ENCODE data around the gene MRPL50.

The MRPL50 gene

DNA sequence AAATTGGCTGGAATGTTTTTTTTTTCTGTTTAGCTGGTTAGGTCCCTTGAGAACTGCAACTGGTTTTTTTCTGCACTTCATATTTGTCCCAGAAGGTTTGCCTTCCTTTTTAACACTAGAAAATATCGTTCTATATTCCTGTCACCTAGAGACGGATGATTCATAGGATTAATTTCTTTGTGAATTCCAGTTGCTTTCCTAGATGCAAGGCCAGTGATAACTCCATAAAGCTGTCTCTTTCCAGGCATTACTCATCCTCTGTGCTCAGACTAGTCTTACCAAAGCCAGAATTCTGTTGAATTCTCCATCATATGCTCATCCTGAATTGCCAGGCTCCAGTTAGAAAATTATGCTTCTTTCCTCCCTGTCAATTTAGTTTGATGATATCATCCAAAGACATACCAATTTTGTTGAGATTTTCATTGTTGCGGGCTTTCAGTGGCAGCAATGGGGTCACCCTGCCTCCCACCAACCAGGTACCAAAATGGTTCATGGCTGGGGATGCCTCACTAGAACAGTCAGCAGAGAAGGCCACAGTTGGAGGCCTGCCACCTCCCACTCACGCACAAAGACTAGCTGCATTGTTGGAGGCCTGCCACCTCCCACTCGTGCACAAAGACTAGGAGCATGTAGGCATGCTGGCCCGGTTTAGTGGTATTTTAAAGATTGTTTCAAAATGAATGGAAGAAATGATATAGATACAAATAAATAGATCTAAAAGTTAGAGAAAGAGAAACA is 22.1 kb downstream of the MRPL50 start:
- Histone ChIP-seq H3K4me1 (ENCODE audit: insufficient read depth, low read length) (no peaks in the 10 kb centered on the region), H3K4me2 (ENCODE audit: insufficient read depth, low read length) (no peak overlapping the region), H3K79me2 (ENCODE audit: insufficient read depth, low read length) (no peaks in the 10 kb centered on the region), H4K20me1 (ENCODE audit: insufficient read depth, low read length) (no peaks in the 10 kb centered on the region), H3K4me3 (ENCODE audit: low read depth in 1 of 2, low read length in 2 of 2) (no peak overlapping the region), H2AFZ (ENCODE audit: low read depth, low read length) (no peak overlapping the region), H3K36me3 (ENCODE audit: insufficient read depth, low read length) (no peaks in the 10 kb centered on the region), H3K9ac (ENCODE audit: low read depth, low read length) (no peak overlapping the region), H3K27ac (ENCODE audit: low read length) (no peak overlapping the region), H3K27me3 (ENCODE audit: insufficient read depth, low read length, poor library complexity) (no peaks in the 10 kb centered on the region), H3K9me3 (ENCODE audit: insufficient read depth, low read length, severe bottlenecking) (no peaks in the 10 kb centered on the region)
- TF ChIP-seq, protein P1, sequence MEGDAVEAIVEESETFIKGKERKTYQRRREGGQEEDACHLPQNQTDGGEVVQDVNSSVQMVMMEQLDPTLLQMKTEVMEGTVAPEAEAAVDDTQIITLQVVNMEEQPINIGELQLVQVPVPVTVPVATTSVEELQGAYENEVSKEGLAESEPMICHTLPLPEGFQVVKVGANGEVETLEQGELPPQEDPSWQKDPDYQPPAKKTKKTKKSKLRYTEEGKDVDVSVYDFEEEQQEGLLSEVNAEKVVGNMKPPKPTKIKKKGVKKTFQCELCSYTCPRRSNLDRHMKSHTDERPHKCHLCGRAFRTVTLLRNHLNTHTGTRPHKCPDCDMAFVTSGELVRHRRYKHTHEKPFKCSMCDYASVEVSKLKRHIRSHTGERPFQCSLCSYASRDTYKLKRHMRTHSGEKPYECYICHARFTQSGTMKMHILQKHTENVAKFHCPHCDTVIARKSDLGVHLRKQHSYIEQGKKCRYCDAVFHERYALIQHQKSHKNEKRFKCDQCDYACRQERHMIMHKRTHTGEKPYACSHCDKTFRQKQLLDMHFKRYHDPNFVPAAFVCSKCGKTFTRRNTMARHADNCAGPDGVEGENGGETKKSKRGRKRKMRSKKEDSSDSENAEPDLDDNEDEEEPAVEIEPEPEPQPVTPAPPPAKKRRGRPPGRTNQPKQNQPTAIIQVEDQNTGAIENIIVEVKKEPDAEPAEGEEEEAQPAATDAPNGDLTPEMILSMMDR (IDR thresholded peaks at IDR 0.05; ENCODE audit: borderline replicate concordance, extremely low read depth, low read length, poor library complexity, severe bottlenecking): no peak
- ATAC-seq (ENCODE audit: insufficient read depth, low read depth): no peak
- DNase-seq: no peak

DNA sequence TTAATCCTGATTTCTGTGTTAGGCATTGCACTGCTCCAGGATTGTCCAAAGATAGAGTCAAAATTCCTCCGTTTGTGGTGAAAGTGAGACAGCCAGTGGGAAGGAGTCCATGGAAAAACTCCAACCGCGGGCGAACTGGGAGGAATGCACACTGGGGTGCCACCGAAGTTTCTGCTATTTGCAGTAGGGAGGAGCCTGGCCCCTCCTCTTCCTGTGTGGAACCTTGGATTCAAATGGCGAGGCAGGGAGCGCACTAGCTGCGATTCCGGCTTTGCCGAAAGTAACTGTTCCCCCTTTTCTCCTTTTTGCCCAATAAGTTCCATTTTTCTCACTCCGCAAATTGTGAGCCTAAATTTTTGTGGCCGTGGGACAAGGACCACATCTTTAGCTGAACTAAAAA is 22.9 kb downstream of the MRPL50 start:
- Histone ChIP-seq H3K4me1 (ENCODE audit: insufficient read depth, low read length) (no peaks in the 10 kb centered on the region), H3K4me3 (ENCODE audit: low read depth in 1 of 2, low read length in 2 of 2) (no peak overlapping the region), H3K27ac (ENCODE audit: low read length) (no peak overlapping the region), H3K9me3 (ENCODE audit: insufficient read depth, low read length, severe bottlenecking) (no peaks in the 10 kb centered on the region), H2AFZ (ENCODE audit: low read depth, low read length) (no peak overlapping the region), H3K9ac (ENCODE audit: low read depth, low read length) (no peak overlapping the region), H4K20me1 (ENCODE audit: insufficient read depth, low read length) (no peaks in the 10 kb centered on the region), H3K36me3 (ENCODE audit: insufficient read depth, low read length) (no peaks in the 10 kb centered on the region), H3K79me2 (ENCODE audit: insufficient read depth, low read length) (no peaks in the 10 kb centered on the region), H3K27me3 (ENCODE audit: insufficient read depth, low read length, poor library complexity) (no peaks in the 10 kb centered on the region), H3K4me2 (ENCODE audit: insufficient read depth, low read length) (no peak overlapping the region)
- DNase-seq: no peak
- TF ChIP-seq, protein P1 (IDR thresholded peaks at IDR 0.05; ENCODE audit: borderline replicate concordance, extremely low read depth, low read length, poor library complexity, severe bottlenecking): no peak
- TF ChIP-seq EZH2 (IDR thresholded peaks at IDR 0.05; ENCODE audit: borderline replicate concordance, low read depth, low read length, severe bottlenecking): no peak
- ATAC-seq (ENCODE audit: insufficient read depth, low read depth): no peak

DNA sequence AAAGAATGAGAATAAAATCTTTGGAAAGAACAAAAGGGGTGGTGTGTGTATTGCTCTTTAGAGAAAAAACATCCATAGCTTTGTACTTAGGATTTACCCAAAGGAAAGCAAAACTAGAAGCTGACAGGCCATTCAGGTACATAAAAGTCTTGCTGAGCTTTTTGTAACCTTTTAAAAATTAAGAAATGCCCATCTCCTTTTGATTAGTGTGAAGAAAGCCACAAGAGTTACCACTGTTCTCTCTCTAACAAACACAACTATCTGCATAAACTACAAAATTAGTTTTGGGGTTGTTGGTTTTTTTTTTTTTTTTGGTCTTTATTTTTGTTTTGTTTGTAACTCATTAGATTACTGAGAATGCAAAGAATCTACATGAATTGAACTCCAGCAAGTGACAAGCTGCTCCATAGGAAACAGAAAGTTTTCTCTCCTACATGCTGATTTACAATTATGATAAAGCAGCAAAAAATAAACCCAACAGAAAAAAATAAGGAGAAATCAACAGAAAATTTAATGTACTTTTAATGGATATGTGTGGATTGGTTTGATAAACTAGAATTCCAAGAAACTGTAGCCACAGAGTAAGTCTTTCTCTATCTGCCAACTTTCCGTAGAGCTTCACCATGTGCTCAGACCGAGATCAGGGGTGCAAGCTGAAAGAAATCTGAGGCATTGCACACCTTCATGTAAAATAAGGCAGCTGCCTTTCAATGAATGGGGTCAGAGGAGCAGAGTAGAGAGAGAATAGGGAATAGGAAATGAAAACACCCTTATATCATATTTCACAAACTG is 25.9 kb downstream of the MRPL50 start:
- H3K36me3 ChIP-seq (ENCODE audit: insufficient read depth, low read length): no peaks in the 10 kb centered on the region
- TF ChIP-seq, protein P1 (IDR thresholded peaks at IDR 0.05; ENCODE audit: borderline replicate concordance, extremely low read depth, low read length, poor library complexity, severe bottlenecking): no peak
- TF ChIP-seq EZH2 (IDR thresholded peaks at IDR 0.05; ENCODE audit: borderline replicate concordance, low read depth, low read length, severe bottlenecking): no peak
- H3K9ac ChIP-seq (ENCODE audit: low read depth, low read length): no peak overlapping the region
- H3K9me3 ChIP-seq (ENCODE audit: insufficient read depth, low read length, severe bottlenecking): no peaks in the 10 kb centered on the region
- ATAC-seq (ENCODE audit: insufficient read depth, low read depth) (no peak), DNase-seq (no peak)
- H2AFZ ChIP-seq (ENCODE audit: low read depth, low read length): no peak overlapping the region
- H3K4me2 ChIP-seq (ENCODE audit: insufficient read depth, low read length): no peak overlapping the region
- H3K79me2 ChIP-seq (ENCODE audit: insufficient read depth, low read length): no peaks in the 10 kb centered on the region
- H4K20me1 ChIP-seq (ENCODE audit: insufficient read depth, low read length): no peaks in the 10 kb centered on the region
- no peak overlapping the region for H3K4me3 ChIP-seq (ENCODE audit: low read depth in 1 of 2, low read length in 2 of 2)
- no peaks in the 10 kb centered on the region for H3K27me3 ChIP-seq (ENCODE audit: insufficient read depth, low read length, poor library complexity)
- no peak overlapping the region for H3K27ac ChIP-seq (ENCODE audit: low read length)
- no peaks in the 10 kb centered on the region for H3K4me1 ChIP-seq (ENCODE audit: insufficient read depth, low read length)

Data from DND-41 (cell line).